GM19193 (cell line): ENCODE results near the gene HILPDA.

Source experiments
- POLR2A ChIP-seq: IDR thresholded peaks from 4 replicates; pipeline ENCODE4 v1.6.1; 2011; ENCODE audit not compliant: insufficient read depth, insufficient read length; ENCODE audit errors: extremely low read depth

The HILPDA gene

GRCh38 chr7:128455543-128456254 is at the start of gene HILPDA:
Gene HILPDA, plus strand, starts transcription at chr7:128455878. Its CDS starts 1,391 bp downstream, at chr7:128457269.
- peak; percentile 80 for TF ChIP-seq POLR2A

GRCh38 chr7:128406314-128407232 is 49.1 kb upstream of the HILPDA start:
- TF ChIP-seq POLR2A: no peak

GRCh38 chr7:128407233-128407589 is 48.5 kb upstream of the HILPDA start:
- no peak for TF ChIP-seq POLR2A

- TF ChIP-seq POLR2A: no peak
Observed at GRCh38 chr7:128407751-128408708, 47.6 kb upstream of the HILPDA start.

- TF ChIP-seq POLR2A: peak; percentile 2
Observed at GRCh38 chr7:128408709-128409595, 46.7 kb upstream of the HILPDA start.

GRCh38 chr7:128409596-128410450 is 45.9 kb upstream of the HILPDA start, which contains the start of gene IMPDH1:
Gene IMPDH1, minus strand, starts transcription at chr7:128409982. Its CDS starts 81 bp downstream, at chr7:128409901.
- peak; percentile 51 for TF ChIP-seq POLR2A

GRCh38 chr7:128410451-128410753 is 45.3 kb upstream of the HILPDA start:
- TF ChIP-seq POLR2A: no peak

GRCh38 chr7:128415217-128415785 is 40.4 kb upstream of the HILPDA start:
- no peak for TF ChIP-seq POLR2A

- TF ChIP-seq POLR2A: no peak
Observed at GRCh38 chr7:128417071-128417470, 38.6 kb upstream of the HILPDA start.

- no peak for TF ChIP-seq POLR2A
Observed at GRCh38 chr7:128419257-128419656, 36.4 kb upstream of the HILPDA start.

- no peak for TF ChIP-seq POLR2A
Observed at GRCh38 chr7:128420773-128421172, 34.9 kb upstream of the HILPDA start.

- no peak for TF ChIP-seq POLR2A
Observed at GRCh38 chr7:128421384-128421783, 34.3 kb upstream of the HILPDA start.

- no peak for TF ChIP-seq POLR2A
Observed at GRCh38 chr7:128422037-128422436, 33.6 kb upstream of the HILPDA start.
